HUDEP-2 (cell line): ENCODE data around the gene MLXIP.
"Not testable (repeated sequence)": the region's sequence is repeated elsewhere in the genome, so short reads cannot be mapped to it uniquely, and the experiment has no call there.

ENCODE experiments used
- DNase-seq, 76 experiments: peaks; one replicate each; lab custom pipeline; 2025; ENCODE audit not compliant: unreplicated experiment in 76 of 76; lab: John Stamatoyannopoulos, UW

MLXIP gene

DNA sequence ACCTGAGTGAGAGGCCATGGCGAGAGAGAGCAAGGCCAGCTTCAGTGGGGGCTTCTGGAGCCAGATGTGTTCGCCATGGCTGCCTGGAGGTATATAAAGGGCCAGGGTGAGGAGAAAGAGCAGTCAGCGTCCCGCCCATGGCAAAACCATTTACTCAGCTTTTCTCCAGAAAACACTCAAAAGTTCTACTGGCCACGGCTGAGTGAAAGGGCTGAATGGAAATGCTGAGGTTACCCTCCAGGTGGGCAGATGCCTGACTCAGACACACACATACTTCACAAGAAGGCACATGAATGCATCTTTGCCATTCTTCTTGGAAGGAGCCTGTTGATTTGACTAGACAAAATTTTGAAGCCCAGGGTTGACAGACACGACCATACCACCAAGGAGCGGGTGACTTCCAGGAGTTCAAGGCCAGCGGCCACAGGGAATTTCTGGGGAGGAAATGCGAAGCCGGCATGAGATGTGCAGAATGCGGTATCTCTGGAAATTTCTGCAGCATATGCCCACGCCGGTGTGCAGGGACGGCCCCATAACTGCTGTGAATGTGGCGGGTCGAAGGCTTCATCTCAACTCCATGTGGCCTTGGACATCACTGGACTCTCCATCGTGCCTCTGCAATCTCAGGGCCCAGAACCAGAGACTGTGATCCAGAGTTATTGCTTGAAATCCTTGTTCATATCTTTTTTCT is 95.7 kb downstream of the MLXIP start, which contains the start of gene IL31:
Gene IL31, minus strand, starts transcription at position 67 of the 691 bp plus-strand sequence. Its CDS starts 49 bp downstream, at position 18.
- no peak for DNase-seq

GRCh38 chr12:122176473-122176872 is 97.9 kb downstream of the MLXIP start:
- not testable (repeated sequence) for DNase-seq

DNA sequence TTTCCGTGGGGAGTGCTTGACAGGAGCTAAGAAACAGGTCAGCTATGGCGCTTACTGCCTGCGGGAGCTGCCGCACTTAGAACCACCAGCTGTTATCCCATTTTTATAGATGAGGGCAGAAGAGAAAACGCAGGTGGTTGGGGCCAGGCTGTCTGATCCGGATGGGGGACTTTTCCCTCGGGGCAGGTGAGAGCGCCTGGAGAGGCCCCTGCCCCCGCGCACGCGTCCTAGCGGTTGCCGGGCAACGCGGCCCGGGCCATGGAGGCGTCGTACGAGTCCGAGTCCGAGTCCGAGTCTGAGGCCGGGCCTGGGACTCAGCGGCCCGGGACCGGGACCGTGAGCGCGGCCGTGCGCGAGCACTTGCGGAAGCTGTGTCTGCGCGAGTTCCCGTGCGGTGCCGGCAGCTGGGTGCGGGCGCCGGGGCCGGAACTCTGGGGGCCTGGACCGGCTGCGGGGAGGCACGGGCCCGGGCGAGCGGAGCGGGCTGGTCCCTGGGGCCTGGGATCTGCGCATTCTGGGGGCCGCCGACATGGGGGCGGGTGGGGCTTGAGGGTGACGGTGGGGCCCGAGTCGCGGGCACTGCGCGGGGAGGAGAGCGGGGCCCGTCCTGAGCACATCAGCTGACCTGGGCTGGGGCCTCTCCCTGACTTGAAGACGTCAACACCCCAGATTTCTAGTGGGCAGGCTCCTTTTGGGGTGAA is 104.5 kb downstream of the MLXIP start, which contains the start of gene LRRC43:
Gene LRRC43, plus strand, starts transcription at position 237 of the 701 bp plus-strand sequence. Its CDS starts 22 bp downstream, at position 259.
- peak in 1 of 76 experiments; percentile 10 for DNase-seq

- no peak for DNase-seq
Observed at GRCh38 chr12:122183588-122183940, 105.0 kb downstream of the MLXIP start.

GRCh38 chr12:122184517-122184916 is 106.0 kb downstream of the MLXIP start:
- DNase-seq: no peak

DNA sequence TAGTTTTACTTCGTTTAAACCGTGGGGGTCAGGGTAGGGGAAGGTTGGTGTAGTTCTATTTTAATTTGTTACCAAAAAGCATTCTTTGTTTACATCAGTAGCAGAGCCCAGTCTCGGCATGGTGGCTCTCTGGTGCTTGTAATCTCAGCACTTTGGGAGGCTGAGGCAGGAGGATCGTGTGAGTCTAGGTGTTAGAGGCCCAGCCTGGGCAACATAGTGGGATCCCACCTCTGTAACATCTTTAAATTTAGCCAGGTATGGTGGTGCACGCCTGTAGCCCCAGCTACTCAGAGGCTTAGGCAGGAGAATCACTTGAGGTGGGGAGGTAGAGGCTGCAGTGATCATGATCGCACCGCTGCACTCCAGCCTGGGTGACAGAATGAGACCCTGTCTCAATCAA is 106.5 kb downstream of the MLXIP start:
- no peak for DNase-seq

DNA sequence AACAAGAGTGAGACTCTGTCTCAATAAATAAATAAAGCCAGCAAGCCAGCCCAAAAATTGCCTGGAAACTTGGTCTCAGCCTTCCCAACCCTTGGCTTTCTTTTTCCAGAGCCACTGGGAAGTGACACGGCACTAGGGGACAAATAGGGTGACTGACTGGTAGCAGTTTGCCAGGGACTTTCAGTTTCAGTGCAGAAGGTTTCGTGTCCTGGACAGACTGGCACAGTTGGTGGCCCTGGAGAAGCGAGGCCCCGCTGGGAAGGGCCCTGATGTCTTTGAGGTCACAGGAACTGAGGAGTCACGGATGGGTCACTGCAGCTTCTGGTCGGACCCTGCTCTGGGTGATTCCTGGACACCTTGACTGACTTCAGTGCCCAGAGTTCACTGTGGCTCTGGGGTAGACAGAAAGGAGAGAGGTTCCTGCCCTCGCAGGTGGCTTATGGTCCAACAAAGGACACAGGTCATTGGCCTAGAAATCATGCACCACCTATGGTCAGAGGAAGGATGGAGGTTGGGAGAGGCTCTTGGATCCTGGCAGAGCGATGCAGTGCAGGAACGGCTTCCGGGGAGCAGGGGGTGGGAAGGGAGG is 107.0 kb downstream of the MLXIP start:
- DNase-seq: no peak

DNA sequence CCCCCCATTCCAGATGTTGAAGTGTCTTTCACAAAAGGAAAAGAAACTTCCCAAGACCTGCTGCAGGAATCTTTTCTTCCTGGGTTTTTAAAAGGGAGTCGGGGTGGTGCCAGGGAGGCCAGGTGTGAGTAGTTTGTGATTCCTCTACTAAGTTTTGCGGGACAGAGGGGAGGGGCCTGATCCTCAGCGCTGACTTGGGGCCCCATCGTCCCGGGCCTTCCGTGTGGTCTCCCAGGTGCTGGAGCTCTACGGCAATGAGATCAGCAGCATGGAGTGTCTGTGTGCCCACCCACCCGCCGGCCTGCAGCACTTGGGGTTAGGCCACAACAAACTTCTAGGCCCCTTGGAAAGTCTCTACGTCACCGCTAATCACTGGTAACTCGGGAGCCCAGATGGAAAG is 108.9 kb downstream of the MLXIP start:
- DNase-seq: no peak

DNA sequence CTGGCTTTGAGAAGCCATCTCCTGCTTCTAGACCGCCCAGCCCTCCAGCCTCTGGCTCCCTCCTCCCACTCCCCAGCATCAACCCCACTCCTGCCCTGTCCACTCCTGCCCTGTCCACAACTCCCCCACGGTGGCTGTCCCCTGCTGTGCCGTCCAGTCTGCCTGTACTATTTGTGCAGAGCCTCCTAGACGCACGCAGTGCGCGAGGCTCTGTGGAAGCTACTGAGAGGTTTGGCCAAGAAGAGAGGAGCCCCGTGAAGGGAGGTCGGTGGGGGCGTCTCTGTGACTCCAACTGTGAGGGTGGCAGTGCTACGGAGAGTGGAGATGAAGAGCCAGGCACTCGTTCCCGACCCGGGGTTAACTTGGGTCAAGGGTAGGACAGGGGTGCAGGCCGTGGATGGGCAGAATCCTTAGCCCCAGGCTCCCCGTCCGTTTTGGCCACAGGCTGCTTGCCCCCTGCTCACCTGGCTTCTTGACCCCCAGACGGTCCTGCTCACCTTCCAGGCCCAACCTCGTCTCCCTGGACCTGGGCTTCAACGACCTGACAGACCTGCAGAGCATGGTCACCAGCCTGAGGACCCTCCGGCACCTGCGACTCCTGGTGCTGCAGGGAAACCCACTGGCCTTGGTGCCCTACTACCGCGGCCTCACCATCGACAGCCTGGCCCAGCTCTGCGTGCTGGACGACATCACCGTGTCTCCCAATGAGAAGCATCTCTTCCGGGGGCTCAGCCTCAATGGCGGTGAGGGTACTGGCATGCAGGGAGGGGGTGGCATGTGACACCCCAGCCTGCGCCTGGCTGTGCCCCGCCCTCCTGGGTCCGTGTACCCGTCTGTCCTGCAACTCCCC is 111.3 kb downstream of the MLXIP start:
- no peak for DNase-seq

GRCh38 chr12:122190842-122191668 is 112.5 kb downstream of the MLXIP start:
- DNase-seq: peak in 63 of 76 experiments; percentile 4 to 77 (median 43)

DNA sequence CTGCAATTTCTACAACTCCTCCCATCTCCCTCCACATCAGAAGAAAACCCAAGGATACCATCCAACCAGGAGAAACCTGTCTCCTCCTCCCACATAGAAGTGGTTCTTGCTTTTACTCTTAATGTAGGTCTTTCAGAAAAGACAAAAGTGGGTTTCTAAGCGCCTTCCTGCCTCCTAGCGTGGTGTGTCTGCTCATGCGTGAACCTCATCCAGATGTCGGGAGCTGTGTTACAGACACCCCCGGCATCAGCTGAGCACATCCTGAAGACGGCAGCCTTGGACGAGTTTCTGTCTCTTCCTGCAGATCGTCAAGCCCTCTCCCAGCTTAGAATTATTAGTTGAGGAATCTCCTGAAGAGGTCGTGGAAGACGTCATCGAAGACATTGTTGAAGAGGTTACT is 113.9 kb downstream of the MLXIP start:
- DNase-seq: no peak

GRCh38 chr12:122194804-122195203 is 116.2 kb downstream of the MLXIP start:
- no peak for DNase-seq

DNA sequence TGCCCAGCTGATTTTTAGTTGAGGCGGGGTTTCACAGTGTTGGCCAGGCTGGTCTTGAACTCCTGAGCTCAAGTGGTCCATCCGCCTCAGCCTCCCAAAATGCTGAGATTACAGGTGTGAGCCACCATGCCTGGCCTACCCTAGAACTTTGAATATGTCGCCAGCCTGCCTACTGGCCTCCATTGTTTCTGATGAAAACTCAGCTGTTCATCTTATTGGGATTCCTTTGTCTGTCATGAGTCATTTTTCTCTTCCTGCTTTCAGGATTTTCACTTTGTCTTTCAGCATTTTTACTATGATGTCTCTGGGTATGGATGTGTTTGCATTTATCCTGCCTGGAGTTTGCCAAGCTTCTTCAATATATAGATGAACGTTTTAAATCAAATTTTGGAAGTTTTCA is 116.8 kb downstream of the MLXIP start:
- DNase-seq: no peak
